RWPE1 (cell line): Measurements from ENCODE around the gene AKT1.
"Not testable (repeated sequence)": the region's sequence is repeated elsewhere in the genome, so short reads cannot be mapped to it uniquely, and the experiment has no call there.

Experiments used
- CTCF ChIA-PET: fragments of 350-600 bp; sonication (Branson Sonifier 250); formaldehyde crosslinking; extraction: SDS; loops from one replicate; lab custom pipeline; 2021; lab: Yijun Ruan, JAX
- POLR2A ChIA-PET: fragments of 400-600 bp; formaldehyde crosslinking; extraction: SDS; loops from one replicate; lab custom pipeline; 2020; ENCODE audit warnings: antibody characterized with exemption; ENCODE audit not compliant: low non-redundant PET; lab: Yijun Ruan, JAX
- DNase-seq: peaks from one replicate; pipeline ENCODE4 v3.0.0; 2012; ENCODE audit warnings: low spot score
- H3K27ac ChIP-seq: fragments of 450-650 bp; 2 replicates; pipeline ENCODE4 v1.5.1; 2017
- TF ChIP-seq, protein P1 (sequence below): fragments of 450-650 bp; conservative IDR thresholded peaks from 2 replicates; pipeline ENCODE4 v1.5.1; 2017; ENCODE audit warnings: low read depth, mild to moderate bottlenecking

The AKT1 gene

GRCh38 chr14:104732931-104733681, 62.4 kb downstream of the AKT1 start:
- H3K27ac ChIP-seq: peak overlapping the region; percentile 99

DNA sequence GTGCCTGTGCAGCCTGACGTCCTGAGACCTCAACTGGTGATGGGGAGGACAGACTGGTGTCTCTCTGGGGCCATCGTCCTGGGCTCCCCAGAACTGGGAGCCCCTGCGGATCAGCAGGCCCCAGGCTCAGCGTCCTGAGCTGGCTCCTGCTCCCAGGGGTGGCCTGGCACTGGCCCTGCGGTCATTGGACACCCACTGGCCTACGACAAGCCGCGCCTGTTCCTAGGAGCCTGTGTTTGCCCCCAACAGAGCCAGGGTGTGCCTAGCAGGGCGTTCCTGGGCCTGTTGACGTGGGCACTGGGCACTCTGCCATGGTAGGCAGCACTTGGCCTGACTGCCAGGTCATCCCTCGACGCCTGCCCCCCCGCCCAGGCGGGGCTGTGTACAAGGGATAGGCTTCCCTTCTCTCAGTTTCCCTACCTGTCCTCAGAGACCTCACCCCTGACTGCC, 63.2 kb downstream of the AKT1 start:
- H3K27ac ChIP-seq: peak overlapping the region; percentile 99
- TF ChIP-seq, protein P1, sequence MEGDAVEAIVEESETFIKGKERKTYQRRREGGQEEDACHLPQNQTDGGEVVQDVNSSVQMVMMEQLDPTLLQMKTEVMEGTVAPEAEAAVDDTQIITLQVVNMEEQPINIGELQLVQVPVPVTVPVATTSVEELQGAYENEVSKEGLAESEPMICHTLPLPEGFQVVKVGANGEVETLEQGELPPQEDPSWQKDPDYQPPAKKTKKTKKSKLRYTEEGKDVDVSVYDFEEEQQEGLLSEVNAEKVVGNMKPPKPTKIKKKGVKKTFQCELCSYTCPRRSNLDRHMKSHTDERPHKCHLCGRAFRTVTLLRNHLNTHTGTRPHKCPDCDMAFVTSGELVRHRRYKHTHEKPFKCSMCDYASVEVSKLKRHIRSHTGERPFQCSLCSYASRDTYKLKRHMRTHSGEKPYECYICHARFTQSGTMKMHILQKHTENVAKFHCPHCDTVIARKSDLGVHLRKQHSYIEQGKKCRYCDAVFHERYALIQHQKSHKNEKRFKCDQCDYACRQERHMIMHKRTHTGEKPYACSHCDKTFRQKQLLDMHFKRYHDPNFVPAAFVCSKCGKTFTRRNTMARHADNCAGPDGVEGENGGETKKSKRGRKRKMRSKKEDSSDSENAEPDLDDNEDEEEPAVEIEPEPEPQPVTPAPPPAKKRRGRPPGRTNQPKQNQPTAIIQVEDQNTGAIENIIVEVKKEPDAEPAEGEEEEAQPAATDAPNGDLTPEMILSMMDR: no peak
- DNase-seq: peak; percentile 76
- POLR2A ChIA-PET: interaction anchor here (1.2 kb wide), 1 partner anchor 10 kb away, joined by 3 read pairs; no protein-coding TSS in a partner anchor
- CTCF ChIA-PET: interaction anchor here (0.7 to 2.0 kb wide), 4 partner anchors 9 to 473 kb away, joined by 4 to 8 read pairs (median 6); partner anchors contain the start of genes ADSS1 and SIVA1

More at GRCh38 chr14:104732931-104733681, 62.4 kb downstream of the AKT1 start:
- TF ChIP-seq, protein P1: no peak
- peak; percentile 71 for DNase-seq
- ChIA-PET CTCF (interaction anchor here (0.6 to 2.0 kb wide), 2 partner anchors 10 to 102 kb away, joined by 4 to 8 read pairs; partner anchors contain the start of gene ADSS1), POLR2A (interaction anchor here (0.6 kb wide), 2 partner anchors 8 to 73 kb away, joined by 3 to 6 read pairs; no protein-coding TSS in a partner anchor)

- TF ChIP-seq, protein P1: peak; percentile 45
- peak overlapping the region; percentile 99 for H3K27ac ChIP-seq
- ChIA-PET POLR2A (interaction anchor here (1.0 to 1.2 kb wide), 2 partner anchors 9 to 81 kb away, joined by 3 read pairs; no protein-coding TSS in a partner anchor), CTCF (interaction anchor here (0.6 to 1.8 kb wide), 6 partner anchors 14 to 474 kb away, joined by 3 to 7 read pairs (median 4); partner anchors contain the start of gene SIVA1)
- DNase-seq: no peak
Measured at GRCh38 chr14:104731320-104732294, 63.9 kb downstream of the AKT1 start.

GRCh38 chr14:104730487-104730886, 65.1 kb downstream of the AKT1 start:
- POLR2A ChIA-PET: interaction anchor here (1.0 kb wide), 1 partner anchor 79 kb away, joined by 3 read pairs; no protein-coding TSS in a partner anchor
- TF ChIP-seq, protein P1: no peak
- CTCF ChIA-PET: interaction anchor here (1.0 to 1.8 kb wide), 2 partner anchors 15 to 22 kb away, joined by 4 to 7 read pairs; partner anchors contain the start of gene SIVA1
- H3K27ac ChIP-seq: peak overlapping the region; percentile 99
- no peak for DNase-seq

DNA sequence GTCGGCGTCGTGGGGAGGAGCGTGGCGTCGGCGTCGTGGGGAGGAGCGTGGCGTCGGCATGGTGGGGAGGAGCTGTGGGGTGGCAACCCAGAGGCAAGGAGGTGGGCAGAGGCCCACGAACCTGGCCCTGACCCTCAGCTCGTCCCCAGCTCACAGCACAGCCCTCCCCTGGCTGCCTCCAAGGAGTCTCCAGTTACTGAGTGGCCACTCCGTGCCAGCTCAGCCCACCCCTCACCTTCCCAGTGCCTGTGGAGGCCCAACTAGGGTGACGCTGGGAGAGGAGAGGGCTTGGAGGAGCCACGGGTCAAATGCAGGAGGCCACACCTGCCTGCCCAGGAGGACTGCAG, 65.7 kb downstream of the AKT1 start:
- H3K27ac ChIP-seq: peak overlapping the region; percentile 99
- CTCF ChIA-PET: no interaction called here
- POLR2A ChIA-PET: no interaction called here
- no peak for DNase-seq
- TF ChIP-seq, protein P1: no peak

- POLR2A ChIA-PET, DNase-seq, CTCF ChIA-PET: not testable (repeated sequence)
- H3K27ac ChIP-seq: peak overlapping the region; percentile 81
Measured at GRCh38 chr14:104729176-104729834, 66.2 kb downstream of the AKT1 start.
